ENCODE measurements around the gene MAD1L1.

- TF ChIP-seq CTCF (IDR thresholded peaks at IDR 0.05) (no peak), POLR2A (IDR thresholded peaks at IDR 0.05) (no peak)
Observed at GRCh38 chr7:2107386-2108070, 125.2 kb downstream of the MAD1L1 start.
